ENCODE data around the gene PEX11G.

DNA sequence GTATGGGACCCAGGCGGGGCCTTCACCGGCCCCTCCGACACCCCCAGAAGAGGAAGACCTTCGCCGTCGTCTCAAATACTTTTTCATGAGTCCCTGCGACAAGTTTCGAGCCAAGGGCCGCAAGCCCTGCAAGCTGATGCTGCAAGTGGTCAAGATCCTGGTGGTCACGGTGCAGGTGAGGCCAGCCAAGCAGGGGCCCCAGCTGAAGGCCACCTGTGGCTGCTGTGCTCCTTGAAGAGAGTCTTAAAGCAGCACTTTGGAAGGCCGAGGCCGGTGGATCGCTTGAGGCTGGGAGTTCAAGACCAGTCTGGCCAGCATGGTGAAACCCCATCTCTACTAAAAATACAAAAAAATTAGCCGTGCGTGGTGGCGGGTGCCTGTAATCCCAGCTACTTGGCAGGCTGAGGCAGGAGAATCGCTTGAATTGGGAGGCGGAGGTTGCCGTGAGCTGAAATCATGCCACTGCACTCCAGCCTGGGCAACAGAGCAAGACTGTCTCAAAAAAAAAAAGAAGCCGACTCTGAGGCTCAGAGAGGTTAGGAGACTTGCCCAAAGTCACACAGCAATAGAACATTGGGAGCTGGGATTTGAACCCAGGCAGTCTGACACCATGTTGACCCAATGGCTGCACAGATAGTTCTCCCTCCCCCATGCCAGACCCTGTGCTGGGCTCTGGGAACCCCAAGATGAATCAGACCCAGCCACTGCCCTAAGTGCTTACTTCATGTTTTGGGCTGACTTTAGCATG is 36.3 kb upstream of the PEX11G start:
- TF ChIP-seq POLR2A (IDR thresholded peaks at IDR 0.05; ENCODE audit: low read depth, low read length) = no peak
- TF ChIP-seq, protein P1, sequence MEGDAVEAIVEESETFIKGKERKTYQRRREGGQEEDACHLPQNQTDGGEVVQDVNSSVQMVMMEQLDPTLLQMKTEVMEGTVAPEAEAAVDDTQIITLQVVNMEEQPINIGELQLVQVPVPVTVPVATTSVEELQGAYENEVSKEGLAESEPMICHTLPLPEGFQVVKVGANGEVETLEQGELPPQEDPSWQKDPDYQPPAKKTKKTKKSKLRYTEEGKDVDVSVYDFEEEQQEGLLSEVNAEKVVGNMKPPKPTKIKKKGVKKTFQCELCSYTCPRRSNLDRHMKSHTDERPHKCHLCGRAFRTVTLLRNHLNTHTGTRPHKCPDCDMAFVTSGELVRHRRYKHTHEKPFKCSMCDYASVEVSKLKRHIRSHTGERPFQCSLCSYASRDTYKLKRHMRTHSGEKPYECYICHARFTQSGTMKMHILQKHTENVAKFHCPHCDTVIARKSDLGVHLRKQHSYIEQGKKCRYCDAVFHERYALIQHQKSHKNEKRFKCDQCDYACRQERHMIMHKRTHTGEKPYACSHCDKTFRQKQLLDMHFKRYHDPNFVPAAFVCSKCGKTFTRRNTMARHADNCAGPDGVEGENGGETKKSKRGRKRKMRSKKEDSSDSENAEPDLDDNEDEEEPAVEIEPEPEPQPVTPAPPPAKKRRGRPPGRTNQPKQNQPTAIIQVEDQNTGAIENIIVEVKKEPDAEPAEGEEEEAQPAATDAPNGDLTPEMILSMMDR (IDR thresholded peaks at IDR 0.05; ENCODE audit: extremely low read depth in 1 of 2, insufficient read depth in 1 of 2, low read depth in 1 of 2, low read length in 2 of 2) = no peak
- TF ChIP-seq POLR2AphosphoS5 (IDR thresholded peaks at IDR 0.05; ENCODE audit: insufficient read depth, low read depth, low read length) = no peak
- no peak for TF ChIP-seq EZH2 (IDR thresholded peaks at IDR 0.05; ENCODE audit: borderline replicate concordance, low read depth, low read length, severe bottlenecking)
- TF ChIP-seq FOS (IDR thresholded peaks at IDR 0.05; ENCODE audit: borderline replicate concordance, insufficient read depth, low read length) = no peak
